Small intestine (tissue), 7 donors: Measurements from ENCODE around the gene SFXN5. TPM values are rescaled to one million over a fixed set of nuclear protein-coding genes. Genes with fewer than 3 reads are reported as not detected.

Experiments used
- DNase-seq, 2 donors: peaks; one replicate each; pipeline versions ENCODE4 v3.0.0 to v3.0.0-alpha.2; 2013
- FAIRE-seq: peaks from 2 replicates; lab custom pipeline; 2012; peaks lifted over from hg19 to GRCh38; lab: Jason Lieb, UNC
- H3K27ac ChIP-seq, 3 donors: one replicate each; pipeline ENCODE4 v1.5.1; 2013; ENCODE audit warnings: low read length in 2 of 3, mild to moderate bottlenecking in 2 of 3, control low read depth in 1 of 3, inconsistent platforms in 1 of 3, low read depth in 1 of 3, moderate library complexity in 1 of 3
- H3K27me3 ChIP-seq, 3 donors: one replicate each; pipeline ENCODE4 v1.6.1; 2013; ENCODE audit warnings: low read length in 3 of 3, inconsistent platforms in 1 of 3; ENCODE audit not compliant: control insufficient read depth in 3 of 3, insufficient read depth in 3 of 3
- H3K36me3 ChIP-seq, 3 donors: one replicate each; pipeline ENCODE4 v1.6.1; 2013; ENCODE audit warnings: low read length in 3 of 3, inconsistent platforms in 1 of 3, low read depth in 1 of 3, mild to moderate bottlenecking in 1 of 3, moderate library complexity in 1 of 3; ENCODE audit not compliant: control insufficient read depth in 3 of 3, insufficient read depth in 2 of 3
- H3K4me1 ChIP-seq, 3 donors: one replicate each; pipeline ENCODE4 v1.6.1; 2013; ENCODE audit warnings: low read length in 2 of 3, inconsistent platforms in 1 of 3, low read depth in 1 of 3, mild to moderate bottlenecking in 1 of 3, moderate library complexity in 1 of 3; ENCODE audit not compliant: control insufficient read depth in 3 of 3, insufficient read depth in 2 of 3
- H3K4me3 ChIP-seq, 3 donors: one replicate each; pipeline ENCODE4 v1.5.1; 2013; ENCODE audit warnings: low read length in 3 of 3, control low read depth in 1 of 3, inconsistent platforms in 1 of 3, low read depth in 1 of 3, mild to moderate bottlenecking in 1 of 3, moderate library complexity in 1 of 3
- H3K9me3 ChIP-seq, 2 donors: one replicate each; pipeline ENCODE4 v1.6.1; 2013; ENCODE audit warnings: low read depth in 1 of 2, low read length in 1 of 2; ENCODE audit not compliant: control insufficient read depth in 2 of 2, insufficient read depth in 1 of 2
- WGBS, 3 donors: extraction: QIAGEN DNeasy Blood & Tissue Kit; methylation state at CpG; one replicate each; pipeline ENCODE4 v1.1.7; 2013; 5-methylcytosine and 5-hydroxymethylcytosine counted together
- polyA plus RNA-seq, 4 donors: library from polyadenylated mRNA; stranded (reverse) in 3 of 4; unstranded in 1 of 4; fragments of 200-250 nt in 3 of 4; fragments of 120-200 nt in 1 of 4; gene quantifications; one replicate each; pipeline versions ENCODE4 v1.2.1 to v1.2.3, GENCODE V29; 2013
- donor health status: healthy with polysubstance abuse.
- donor health status: control.
- donor health status: control.
- donor health status: Bipolar disorder and iron deficiency.
- donor health status: healthy.

Gene SFXN5
- polyA plus RNA-seq, 4 donors = 5.4 to 28.5 (median 9.8) TPM

- H3K36me3 ChIP-seq = no peaks in the 10 kb centered on the region
- H3K27ac ChIP-seq = peak overlapping the region in 1 of 3 donors; percentile 46
- DNase-seq = no peak
- no peak for FAIRE-seq
- peaks cover 0 to 4% of the 10 kb centered on the region in 2 donors for H3K9me3 ChIP-seq
- H3K27me3 ChIP-seq = peaks cover 7 to 87% (median 64%) of the 10 kb centered on the region in 3 donors
- 2 to 5% (median 2%) methylated on average over 22 to 29 of the region's 29 CpGs for WGBS, 3 donors
- H3K4me3 ChIP-seq = peak overlapping the region in 2 of 3 donors; percentile 38 to 63
- H3K4me1 ChIP-seq = peaks cover 3 to 32% (median 5%) of the 10 kb centered on the region in 3 donors
Measured at GRCh38 chr2:72916743-72917137, 154.8 kb downstream of the SFXN5 start.

GRCh38 chr2:72915907-72916742 lies 155.4 kb downstream of the SFXN5 start:
- H3K27me3 ChIP-seq = peaks cover 7 to 85% (median 58%) of the 10 kb centered on the region in 3 donors
- no peak for FAIRE-seq
- H3K4me1 ChIP-seq = peaks cover 3 to 32% (median 5%) of the 10 kb centered on the region in 3 donors

GRCh38 chr2:72915320-72915906 lies 156.1 kb downstream of the SFXN5 start:
- H3K27me3 ChIP-seq = peaks cover 6 to 83% (median 53%) of the 10 kb centered on the region in 3 donors
- H3K36me3 ChIP-seq = no peaks in the 10 kb centered on the region
- no peak for FAIRE-seq
- peak overlapping the region in 1 of 3 donors; percentile 63 for H3K4me3 ChIP-seq
- no peak overlapping the region for H3K27ac ChIP-seq
- peaks cover under 1 to 28% (median 5%) of the 10 kb centered on the region in 3 donors for H3K4me1 ChIP-seq
- no peak for DNase-seq
- H3K9me3 ChIP-seq = peaks cover 0 to 4% of the 10 kb centered on the region in 2 donors
- 1 to 5% (median 4%) methylated on average over 26 of the region's 26 CpGs for WGBS, 3 donors

More at GRCh38 chr2:72915907-72916742, 155.4 kb downstream of the SFXN5 start:
- peak overlapping the region in 2 of 3 donors; percentile 38 to 63 for H3K4me3 ChIP-seq
- DNase-seq = peak; percentile 83 to 90
- H3K36me3 ChIP-seq = no peaks in the 10 kb centered on the region
- WGBS, 3 donors = 1 to 2% (median 1%) methylated on average over 62 to 86 of the region's 86 CpGs
- H3K27ac ChIP-seq = no peak overlapping the region
- H3K9me3 ChIP-seq = peaks cover 0 to 4% of the 10 kb centered on the region in 2 donors

- no peak overlapping the region for H3K27ac ChIP-seq
- peaks cover under 1 to 81% (median 46%) of the 10 kb centered on the region in 3 donors for H3K27me3 ChIP-seq
- H3K36me3 ChIP-seq = no peaks in the 10 kb centered on the region
- FAIRE-seq (no peak), DNase-seq (no peak)
- peaks cover 0 to 4% of the 10 kb centered on the region in 2 donors for H3K9me3 ChIP-seq
- WGBS, 3 donors = 4 to 6% (median 5%) methylated on average over 13 to 17 of the region's 17 CpGs
- peaks cover 0 to 22% (median 5%) of the 10 kb centered on the region in 3 donors for H3K4me1 ChIP-seq
- no peak overlapping the region for H3K4me3 ChIP-seq
Measured at GRCh38 chr2:72914589-72915319, 156.8 kb downstream of the SFXN5 start.

- no peak for FAIRE-seq
- H3K4me1 ChIP-seq = peaks cover 0 to 22% (median 5%) of the 10 kb centered on the region in 3 donors
- no peak overlapping the region for H3K4me3 ChIP-seq
- peaks cover 0 to 4% of the 10 kb centered on the region in 2 donors for H3K9me3 ChIP-seq
- DNase-seq = no peak
- H3K27ac ChIP-seq = no peak overlapping the region
- H3K27me3 ChIP-seq = peaks cover 0 to 81% (median 46%) of the 10 kb centered on the region in 3 donors
- H3K36me3 ChIP-seq = no peaks in the 10 kb centered on the region
- 6 to 10% (median 8%) methylated on average over 7 of the region's 7 CpGs for WGBS, 3 donors
Measured at GRCh38 chr2:72914206-72914559, 157.3 kb downstream of the SFXN5 start.

GRCh38 chr2:72913486-72914205 lies 157.9 kb downstream of the SFXN5 start:
- Histone ChIP-seq H3K27me3 (peaks cover 0 to 78% (median 43%) of the 10 kb centered on the region in 3 donors), H3K36me3 (no peaks in the 10 kb centered on the region), H3K9me3 (peaks cover 0 to 3% of the 10 kb centered on the region in 2 donors), H3K4me3 (no peak overlapping the region), H3K27ac (no peak overlapping the region), H3K4me1 (peaks cover 0 to 19% (median 5%) of the 10 kb centered on the region in 3 donors)
- FAIRE-seq (no peak), DNase-seq (no peak)
- 13 to 19% (median 15%) methylated on average over 7 of the region's 7 CpGs for WGBS, 3 donors

GRCh38 chr2:72911256-72911655 lies 160.3 kb downstream of the SFXN5 start:
- Histone ChIP-seq H3K36me3 (no peaks in the 10 kb centered on the region), H3K4me1 (peaks cover 0 to 6% (median 0%) of the 10 kb centered on the region in 3 donors), H3K27ac (no peak overlapping the region), H3K4me3 (no peak overlapping the region), H3K9me3 (no peaks in the 10 kb centered on the region), H3K27me3 (peaks cover 0 to 76% (median 34%) of the 10 kb centered on the region in 3 donors)
- 8 to 39% (median 13%) methylated on average over 1 of the region's 1 CpG for WGBS, 3 donors
- FAIRE-seq (no peak), DNase-seq (no peak)
